ENCODE data around the gene TLE5.

The TLE5 gene

GRCh38 chr19:3062165-3063105, at the start of gene TLE5:
TSS of gene TLE5 (minus strand) at chr19:3062495. CDS start at chr19:3062200, 295 bp downstream.
- DNase-seq (ENCODE audit: low spot score) = peak; percentile 73

- DNase-seq (ENCODE audit: low spot score) = no peak
Observed at GRCh38 chr19:3111586-3112247, 49.4 kb upstream of the TLE5 start.

- no peak for DNase-seq (ENCODE audit: low spot score)
Observed at GRCh38 chr19:3110126-3110825, 48.0 kb upstream of the TLE5 start.

- no peak for DNase-seq (ENCODE audit: low spot score)
Observed at GRCh38 chr19:3109491-3109890, 47.2 kb upstream of the TLE5 start.

- peak; percentile 50 for DNase-seq (ENCODE audit: low spot score)
Observed at GRCh38 chr19:3108775-3109174, 46.5 kb upstream of the TLE5 start.

- no peak for DNase-seq (ENCODE audit: low spot score)
Observed at GRCh38 chr19:3107658-3108057, 45.4 kb upstream of the TLE5 start.

GRCh38 chr19:3106509-3107141, 44.3 kb upstream of the TLE5 start:
- DNase-seq (ENCODE audit: low spot score) = no peak

GRCh38 chr19:3105641-3106508, 43.6 kb upstream of the TLE5 start:
- DNase-seq (ENCODE audit: low spot score) = no peak

- no peak for DNase-seq (ENCODE audit: low spot score)
Observed at GRCh38 chr19:3104708-3104983, 42.4 kb upstream of the TLE5 start.

- no peak for DNase-seq (ENCODE audit: low spot score)
Observed at GRCh38 chr19:3102239-3103140, 40.2 kb upstream of the TLE5 start.

GRCh38 chr19:3100747-3101730, 38.7 kb upstream of the TLE5 start:
- no peak for DNase-seq (ENCODE audit: low spot score)

GRCh38 chr19:3100331-3100730, 38.0 kb upstream of the TLE5 start:
- no peak for DNase-seq (ENCODE audit: low spot score)

GRCh38 chr19:3099347-3100145, 37.3 kb upstream of the TLE5 start:
- no peak for DNase-seq (ENCODE audit: low spot score)

- DNase-seq (ENCODE audit: low spot score) = peak; percentile 37
Observed at GRCh38 chr19:3098515-3099346, 36.4 kb upstream of the TLE5 start.

- DNase-seq (ENCODE audit: low spot score) = no peak
Observed at GRCh38 chr19:3098141-3098514, 35.8 kb upstream of the TLE5 start.

- no peak for DNase-seq (ENCODE audit: low spot score)
Observed at GRCh38 chr19:3097442-3097871, 35.2 kb upstream of the TLE5 start.

GRCh38 chr19:3096902-3097326, 34.6 kb upstream of the TLE5 start:
- DNase-seq (ENCODE audit: low spot score) = no peak
